Keratinocyte (primary cell): ENCODE results near the gene PIAS1. TPM values are rescaled to one million over a fixed set of nuclear protein-coding genes. Genes with fewer than 3 reads are reported as not detected.
A peak's percentile ranks its signal among the peaks of the same experiment; 100 is the strongest.

Experiments used
- DNase-seq: peaks from one replicate; pipeline ENCODE4 v3.0.0-alpha.2; 2011; ENCODE audit warnings: low read depth, missing footprints, low spot score
- FAIRE-seq: peaks from 2 replicates; lab custom pipeline; 2011; peaks lifted over from hg19 to GRCh38; lab: Jason Lieb, UNC
- H2AFZ ChIP-seq: 2 replicates; pipeline ENCODE4 v1.6.0; 2012; ENCODE audit warnings: low read length, control low read depth, inconsistent platforms; ENCODE audit not compliant: control insufficient read depth
- H3K27ac ChIP-seq: 2 replicates; pipeline ENCODE4 v1.5.1; 2011; ENCODE audit warnings: low read length; ENCODE audit not compliant: control insufficient read depth, insufficient read depth
- H3K27me3 ChIP-seq: 3 replicates; pipeline ENCODE4 v1.6.0; 2011; ENCODE audit warnings: low read length; ENCODE audit not compliant: control insufficient read depth, insufficient read depth; ENCODE audit errors: extremely low read depth
- H3K36me3 ChIP-seq, 2 experiments: 2 replicates in 1 of 2; 3 replicates in 1 of 2; pipeline ENCODE4 v1.5.1; 2011; ENCODE audit warnings: low read length in 2 of 2, mild to moderate bottlenecking in 1 of 2; ENCODE audit not compliant: control insufficient read depth in 2 of 2, insufficient read depth in 2 of 2; ENCODE audit errors: extremely low read depth in 1 of 2
- H3K4me1 ChIP-seq: 3 replicates; pipeline ENCODE4 v1.5.1; 2011; ENCODE audit warnings: low read length; ENCODE audit not compliant: control insufficient read depth, insufficient read depth; ENCODE audit errors: extremely low read depth
- H3K4me2 ChIP-seq: 3 replicates; pipeline ENCODE4 v1.6.0; 2011; ENCODE audit warnings: low read depth, low read length; ENCODE audit not compliant: control insufficient read depth, insufficient read depth; ENCODE audit errors: extremely low read depth
- H3K4me3 ChIP-seq, 3 experiments: fragments of 200-600 bp in 1 of 3; sonication (generic) in 1 of 3; 2 replicates in 2 of 3; 3 replicates in 1 of 3; pipeline ENCODE4 v1.5.1; 2011 to 2016; ENCODE audit warnings: low read length in 3 of 3, mild to moderate bottlenecking in 3 of 3, control low read depth in 2 of 3, inconsistent platforms in 1 of 3, low read depth in 1 of 3, mixed read lengths in 1 of 3, mixed run types in 1 of 3, moderate library complexity in 1 of 3; ENCODE audit not compliant: control insufficient read depth in 2 of 3, insufficient read depth in 2 of 3; ENCODE audit errors: extremely low read depth in 1 of 3
- H3K79me2 ChIP-seq: 2 replicates; pipeline ENCODE4 v1.6.0; 2012; ENCODE audit warnings: low read length; ENCODE audit not compliant: control insufficient read depth, insufficient read depth
- H3K9ac ChIP-seq: 3 replicates; pipeline ENCODE4 v1.6.0; 2011; ENCODE audit warnings: low read length; ENCODE audit not compliant: control insufficient read depth, insufficient read depth; ENCODE audit errors: extremely low read depth
- H3K9me1 ChIP-seq: 3 replicates; pipeline ENCODE4 v1.6.0; 2011; ENCODE audit warnings: low read length; ENCODE audit not compliant: control insufficient read depth, insufficient read depth; ENCODE audit errors: extremely low read depth
- H3K9me3 ChIP-seq: 2 replicates; pipeline ENCODE4 v1.5.1; 2012; ENCODE audit warnings: low read depth, low read length; ENCODE audit not compliant: control insufficient read depth
- H4K20me1 ChIP-seq: 3 replicates; pipeline ENCODE4 v1.6.0; 2011; ENCODE audit warnings: low read length; ENCODE audit not compliant: control insufficient read depth, insufficient read depth; ENCODE audit errors: extremely low read depth
- EZH2 ChIP-seq: IDR thresholded peaks from one replicate; pipeline ENCODE4 v1.6.1; 2012; ENCODE audit warnings: inconsistent platforms, mild to moderate bottlenecking, low read length, moderate library complexity
- dilution Hi-C: fragments of 300-500 bp; cut with MboI; formaldehyde crosslinking; loops from one replicate; pipeline ENCODE4 v1.7.0; 2020; ENCODE audit warnings: low sequenced_read_pairs; ENCODE audit not compliant: extremely low pct_ligation_motif_present
- polyA plus RNA-seq, 5 experiments: library from polyadenylated mRNA; depleted of rRNA in 3 of 5; stranded (reverse) in 3 of 5; stranded (forward) in 1 of 5; unstranded in 1 of 5; fragments of >200 nt; gene quantifications; 1 replicate in 1 of 5; 2 replicates in 3 of 5; 3 replicates in 1 of 5; pipeline versions ENCODE4 v1.2.1 to v1.2.3, GENCODE V29; 2011 to 2012; ENCODE audit warnings: missing spikeins in 2 of 5, low read depth in 1 of 5, low replicate concordance in 1 of 5
- TF ChIP-seq, protein P1 (sequence below), 3 experiments: IDR thresholded peaks in 1 of 3; conservative IDR thresholded peaks in 1 of 3; optimal IDR thresholded peaks in 1 of 3; 2 replicates in 2 of 3; 3 replicates in 1 of 3; pipeline versions ENCODE3 to v1.5.1; 2011; ENCODE audit warnings: low read length in 3 of 3, mild to moderate bottlenecking in 3 of 3, moderate library complexity in 2 of 3, control low read depth in 1 of 3, inconsistent platforms in 1 of 3; ENCODE audit not compliant: insufficient read depth in 2 of 3; ENCODE audit errors: extremely low read depth in 1 of 3

Gene PIAS1
- polyA plus RNA-seq, 1 donor (not counting 4 experiments of a cell fraction or from before 2014, with no cell fraction given): 58.2 TPM

DNA sequence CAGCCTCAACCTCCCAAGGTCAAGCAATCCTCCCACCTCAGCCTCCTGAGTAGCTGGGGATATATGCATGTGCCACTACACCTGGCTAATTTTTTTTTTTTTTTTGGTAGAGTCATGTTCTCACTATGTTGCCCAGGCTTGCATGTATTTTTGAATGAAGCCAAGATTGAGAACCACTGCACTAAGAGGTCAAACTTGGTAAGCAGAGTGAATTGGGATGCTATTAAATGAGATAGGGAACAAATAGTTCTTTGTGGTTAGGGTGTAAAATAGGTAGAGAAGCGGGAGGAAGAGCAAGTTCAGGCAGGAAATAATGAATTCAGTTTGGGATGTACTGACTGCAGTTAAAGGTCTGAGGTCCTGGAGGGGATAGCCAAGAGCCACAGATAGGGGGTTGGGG is 39.9 kb upstream of the PIAS1 start:
- H4K20me1 ChIP-seq: no peaks in the 10 kb centered on the region
- DNase-seq (peak; percentile 48), FAIRE-seq (peak; percentile 92)
- dilution Hi-C loops: no loop called here
- H3K4me2 ChIP-seq: peak overlapping the region; percentile 25
- H3K27me3 ChIP-seq: no peaks in the 10 kb centered on the region
- TF ChIP-seq, protein P1, sequence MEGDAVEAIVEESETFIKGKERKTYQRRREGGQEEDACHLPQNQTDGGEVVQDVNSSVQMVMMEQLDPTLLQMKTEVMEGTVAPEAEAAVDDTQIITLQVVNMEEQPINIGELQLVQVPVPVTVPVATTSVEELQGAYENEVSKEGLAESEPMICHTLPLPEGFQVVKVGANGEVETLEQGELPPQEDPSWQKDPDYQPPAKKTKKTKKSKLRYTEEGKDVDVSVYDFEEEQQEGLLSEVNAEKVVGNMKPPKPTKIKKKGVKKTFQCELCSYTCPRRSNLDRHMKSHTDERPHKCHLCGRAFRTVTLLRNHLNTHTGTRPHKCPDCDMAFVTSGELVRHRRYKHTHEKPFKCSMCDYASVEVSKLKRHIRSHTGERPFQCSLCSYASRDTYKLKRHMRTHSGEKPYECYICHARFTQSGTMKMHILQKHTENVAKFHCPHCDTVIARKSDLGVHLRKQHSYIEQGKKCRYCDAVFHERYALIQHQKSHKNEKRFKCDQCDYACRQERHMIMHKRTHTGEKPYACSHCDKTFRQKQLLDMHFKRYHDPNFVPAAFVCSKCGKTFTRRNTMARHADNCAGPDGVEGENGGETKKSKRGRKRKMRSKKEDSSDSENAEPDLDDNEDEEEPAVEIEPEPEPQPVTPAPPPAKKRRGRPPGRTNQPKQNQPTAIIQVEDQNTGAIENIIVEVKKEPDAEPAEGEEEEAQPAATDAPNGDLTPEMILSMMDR (optimal IDR thresholded peaks at IDR 0.05 in 1 of 3, IDR thresholded peaks at IDR 0.05 in 1 of 3, conservative IDR thresholded peaks at IDR 0.05 in 1 of 3; ENCODE audit: extremely low read depth in 1 of 3, insufficient read depth in 2 of 3, low read length in 3 of 3): no peak
- TF ChIP-seq EZH2: no peak
- H3K9me3 ChIP-seq: no peaks in the 10 kb centered on the region
- no peak overlapping the region for H3K27ac ChIP-seq
- peaks cover 11% of the 10 kb centered on the region for H3K4me1 ChIP-seq
- H3K4me3 ChIP-seq: no peak overlapping the region
- H3K36me3 ChIP-seq: no peaks in the 10 kb centered on the region
- H3K9ac ChIP-seq: no peak overlapping the region
- H3K9me1 ChIP-seq: no peaks in the 10 kb centered on the region
- no peak overlapping the region for H2AFZ ChIP-seq
- H3K79me2 ChIP-seq: no peaks in the 10 kb centered on the region

DNA sequence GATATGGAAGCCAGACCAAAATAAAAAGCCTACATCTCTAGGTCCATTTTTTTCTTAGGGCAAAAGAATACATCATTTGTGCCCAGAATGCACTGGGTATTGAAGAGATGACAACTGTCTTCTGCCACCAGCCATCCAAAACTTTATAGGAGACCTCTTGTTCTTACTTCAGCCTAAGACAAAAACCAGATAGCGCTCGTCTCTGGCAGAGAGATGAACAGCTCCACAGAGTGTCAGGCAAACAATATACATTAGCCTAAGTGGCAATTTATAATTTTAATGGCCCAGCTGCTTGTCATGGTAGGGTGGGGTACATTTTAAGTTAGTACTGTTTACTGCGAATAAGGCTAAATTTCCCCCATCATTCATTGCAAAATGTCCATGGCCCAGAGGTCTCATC is 38.9 kb upstream of the PIAS1 start:
- no peaks in the 10 kb centered on the region for H3K36me3 ChIP-seq
- no peaks in the 10 kb centered on the region for H3K9me1 ChIP-seq
- DNase-seq (no peak), FAIRE-seq (no peak)
- no peaks in the 10 kb centered on the region for H3K79me2 ChIP-seq
- no peaks in the 10 kb centered on the region for H4K20me1 ChIP-seq
- dilution Hi-C loops: no loop called here
- H3K27me3 ChIP-seq: no peaks in the 10 kb centered on the region
- no peak overlapping the region for H3K27ac ChIP-seq
- no peaks in the 10 kb centered on the region for H3K9me3 ChIP-seq
- H2AFZ ChIP-seq: no peak overlapping the region
- H3K4me3 ChIP-seq: no peak overlapping the region
- H3K4me2 ChIP-seq: no peak overlapping the region
- TF ChIP-seq, protein P1 (optimal IDR thresholded peaks at IDR 0.05 in 1 of 3, IDR thresholded peaks at IDR 0.05 in 1 of 3, conservative IDR thresholded peaks at IDR 0.05 in 1 of 3; ENCODE audit: extremely low read depth in 1 of 3, insufficient read depth in 2 of 3, low read length in 3 of 3): no peak
- TF ChIP-seq EZH2: no peak
- H3K4me1 ChIP-seq: peaks cover 11% of the 10 kb centered on the region
- no peak overlapping the region for H3K9ac ChIP-seq
